ENCODE data around the gene TRPT1.

The TRPT1 gene

GRCh38 chr11:64259533-64260067 is 33.6 kb upstream of the TRPT1 start:
- no peak for DNase-seq (ENCODE audit: low read depth)
- no peak overlapping the region for H3K4me3 ChIP-seq (ENCODE audit: low read depth, low read length)

- no peak for DNase-seq (ENCODE audit: low read depth)
These were observed 33.1 kb upstream of the TRPT1 start for GRCh38 chr11:64258946-64259532.

GRCh38 chr11:64258356-64258755 is 32.4 kb upstream of the TRPT1 start:
- H3K4me3 ChIP-seq (ENCODE audit: low read depth, low read length) = no peak overlapping the region
- no peak for DNase-seq (ENCODE audit: low read depth)

More at GRCh38 chr11:64258946-64259532, 33.1 kb upstream of the TRPT1 start:
- H3K4me3 ChIP-seq (ENCODE audit: low read depth, low read length) = no peak overlapping the region

GRCh38 chr11:64256300-64256699 is 30.3 kb upstream of the TRPT1 start:
- H3K4me3 ChIP-seq (ENCODE audit: low read depth, low read length) = no peak overlapping the region
- no peak for DNase-seq (ENCODE audit: low read depth)

- DNase-seq (ENCODE audit: low read depth) = no peak
- H3K4me3 ChIP-seq (ENCODE audit: low read depth, low read length) = no peak overlapping the region
These were observed 29.4 kb upstream of the TRPT1 start for GRCh38 chr11:64255135-64256128.

- H3K4me3 ChIP-seq (ENCODE audit: low read depth, low read length) = no peak overlapping the region
- DNase-seq (ENCODE audit: low read depth) = no peak
These were observed 28.3 kb upstream of the TRPT1 start for GRCh38 chr11:64254326-64254725.

- no peak overlapping the region for H3K4me3 ChIP-seq (ENCODE audit: low read depth, low read length)
- no peak for DNase-seq (ENCODE audit: low read depth)
These were observed 27.5 kb upstream of the TRPT1 start for GRCh38 chr11:64253481-64253880.

GRCh38 chr11:64253043-64253442 is 27.1 kb upstream of the TRPT1 start:
- no peak for DNase-seq (ENCODE audit: low read depth)
- peak overlapping the region; percentile 76 for H3K4me3 ChIP-seq (ENCODE audit: low read depth, low read length)

- peak overlapping the region; percentile 76 for H3K4me3 ChIP-seq (ENCODE audit: low read depth, low read length)
- no peak for DNase-seq (ENCODE audit: low read depth)
These were observed 26.3 kb upstream of the TRPT1 start for GRCh38 chr11:64252003-64252872.

- DNase-seq (ENCODE audit: low read depth) = no peak
- peak overlapping the region; percentile 76 for H3K4me3 ChIP-seq (ENCODE audit: low read depth, low read length)
These were observed 25.7 kb upstream of the TRPT1 start for GRCh38 chr11:64251753-64252002.

GRCh38 chr11:64251016-64251752 is 25.2 kb upstream of the TRPT1 start, which contains the start of gene PLCB3:
TSS of gene PLCB3 (plus strand) at chr11:64251530. CDS start at chr11:64251650, 120 bp downstream.
- DNase-seq (ENCODE audit: low read depth) = no peak
- peak within 1 kb of the TSS; percentile 76 for H3K4me3 ChIP-seq (ENCODE audit: low read depth, low read length)

- DNase-seq (ENCODE audit: low read depth) = no peak
- H3K4me3 ChIP-seq (ENCODE audit: low read depth, low read length) = peak overlapping the region; percentile 76
These were observed 24.5 kb upstream of the TRPT1 start for GRCh38 chr11:64250415-64251015.

GRCh38 chr11:64249563-64250414 is 23.8 kb upstream of the TRPT1 start:
- no peak overlapping the region for H3K4me3 ChIP-seq (ENCODE audit: low read depth, low read length)
- no peak for DNase-seq (ENCODE audit: low read depth)

- no peak overlapping the region for H3K4me3 ChIP-seq (ENCODE audit: low read depth, low read length)
- DNase-seq (ENCODE audit: low read depth) = no peak
These were observed 23.1 kb upstream of the TRPT1 start for GRCh38 chr11:64249038-64249437.

- DNase-seq (ENCODE audit: low read depth) = no peak
- no peak overlapping the region for H3K4me3 ChIP-seq (ENCODE audit: low read depth, low read length)
These were observed 22.6 kb upstream of the TRPT1 start for GRCh38 chr11:64248578-64248977.

GRCh38 chr11:64247729-64248531 is 21.9 kb upstream of the TRPT1 start:
- no peak for DNase-seq (ENCODE audit: low read depth)

More at GRCh38 chr11:64247729-64248531, 21.9 kb upstream of the TRPT1 start:
- peak overlapping the region; percentile 72 for H3K4me3 ChIP-seq (ENCODE audit: low read depth, low read length)

Data from skeletal muscle cell (primary cell).